Suppressor macrophage (primary cell): ENCODE results near the gene RSPH4A.
A peak's percentile ranks its signal among the peaks of the same experiment; 100 is the strongest.
"Not testable (repeated sequence)": the region's sequence is repeated elsewhere in the genome, so short reads cannot be mapped to it uniquely, and the experiment has no call there.

Source experiments
- DNase-seq, 4 experiments: peaks; one replicate each; pipeline ENCODE4 v3.0.0-alpha.2; 2020 to 2022
- total RNA-seq, 17 experiments: gene quantifications; one replicate each; lab custom pipeline; 2026; ENCODE audit warnings: mixed read lengths in 6 of 17, inconsistent platforms in 3 of 17; lab: John Stamatoyannopoulos, UW

Gene RSPH4A
- 0 to 0.88 (median 0.20) reads per million in 17 experiments for total RNA-seq

- peak; percentile 83 to 87 (median 84) for DNase-seq
Measured at GRCh38 chr6:116615937-116616736, at the start of gene RSPH4A. Gene RSPH4A, plus strand, starts transcription at chr6:116616479. Its CDS starts 145 bp downstream, at chr6:116616624.

- no peak for DNase-seq
Measured at GRCh38 chr6:116568111-116568510, 48.2 kb upstream of the RSPH4A start.

- DNase-seq: peak; percentile 17 to 59 (median 30)
Measured at GRCh38 chr6:116568821-116569755, 47.2 kb upstream of the RSPH4A start.

GRCh38 chr6:116570856-116571682 is 45.2 kb upstream of the RSPH4A start, which contains the start of gene RWDD1:
Gene RWDD1, plus strand, starts transcription at chr6:116571504. Its CDS starts 79 bp downstream, at chr6:116571583.
- peak; percentile 98 to 100 (median 99) for DNase-seq

- DNase-seq: no peak
Measured at GRCh38 chr6:116571683-116572000, 44.6 kb upstream of the RSPH4A start.

- peak; percentile 32 to 37 (median 34) for DNase-seq
Measured at GRCh38 chr6:116572162-116572561, 44.1 kb upstream of the RSPH4A start.

- DNase-seq: no peak
Measured at GRCh38 chr6:116575227-116575626, 41.1 kb upstream of the RSPH4A start.

- no peak for DNase-seq
Measured at GRCh38 chr6:116577486-116577885, 38.8 kb upstream of the RSPH4A start.

- DNase-seq: no peak
Measured at GRCh38 chr6:116578335-116578734, 37.9 kb upstream of the RSPH4A start.

GRCh38 chr6:116579143-116579542 is 37.1 kb upstream of the RSPH4A start:
- no peak for DNase-seq

GRCh38 chr6:116580198-116580597 is 36.1 kb upstream of the RSPH4A start:
- no peak for DNase-seq

- DNase-seq: no peak
Measured at GRCh38 chr6:116586276-116586675, 30.0 kb upstream of the RSPH4A start.

GRCh38 chr6:116586738-116587137 is 29.5 kb upstream of the RSPH4A start:
- no peak for DNase-seq

- DNase-seq: no peak
Measured at GRCh38 chr6:116595247-116595646, 21.0 kb upstream of the RSPH4A start.

- DNase-seq: peak in 1 of 4 experiments; percentile 5
Measured at GRCh38 chr6:116596815-116597214, 19.5 kb upstream of the RSPH4A start.

- not testable (repeated sequence) for DNase-seq
Measured at GRCh38 chr6:116603916-116604315, 12.4 kb upstream of the RSPH4A start.

- DNase-seq: not testable (repeated sequence)
Measured at GRCh38 chr6:116604868-116605267, 11.4 kb upstream of the RSPH4A start.

- no peak for DNase-seq
Measured at GRCh38 chr6:116605935-116606334, 10.3 kb upstream of the RSPH4A start.

- DNase-seq: no peak
Measured at GRCh38 chr6:116611056-116611455, 5.2 kb upstream of the RSPH4A start.

GRCh38 chr6:116616737-116617053 is 416 bp downstream of the RSPH4A start:
- no peak for DNase-seq

- DNase-seq: no peak
Measured at GRCh38 chr6:116624036-116624805, 7.9 kb downstream of the RSPH4A start.

- no peak for DNase-seq
Measured at GRCh38 chr6:116625872-116626271, 9.6 kb downstream of the RSPH4A start.
